Psoas muscle (tissue), 8 donors: ENCODE results near the gene HSD17B12. TPM values are rescaled to one million over a fixed set of nuclear protein-coding genes. Genes with fewer than 3 reads are reported as not detected.
A peak's percentile ranks its signal among the peaks of the same experiment; 100 is the strongest.

Experiments used
- ATAC-seq, 4 donors: fragments of 200-7000 bp; cut with Tn5 transposase; one replicate each; pipeline ENCODE4 v1.9.1; 2020; ENCODE audit warnings: moderate library complexity in 3 of 4, mild to moderate bottlenecking in 2 of 4
- DNase-seq, 2 donors: peaks; one replicate each; pipeline ENCODE4 v3.0.0-alpha.2; 2020
- H3K27ac ChIP-seq: fragments of 200-600 bp; one replicate; pipeline ENCODE4 v1.8.0; 2022
- H3K27me3 ChIP-seq, 3 donors: fragments of 200-600 bp in 1 of 3; one replicate each; pipeline versions ENCODE4 v1.6.1 to v1.8.0; 2013 to 2022; ENCODE audit warnings: low read length in 2 of 3, mild to moderate bottlenecking in 2 of 3, moderate library complexity in 1 of 3; ENCODE audit not compliant: insufficient read depth in 3 of 3
- H3K36me3 ChIP-seq, 2 donors: fragments of 200-600 bp in 1 of 2; one replicate each; pipeline versions ENCODE4 v1.6.1 to v1.8.0; 2013 to 2022; ENCODE audit warnings: low read depth in 1 of 2, mild to moderate bottlenecking in 1 of 2, moderate library complexity in 1 of 2; ENCODE audit not compliant: insufficient read depth in 1 of 2
- H3K4me1 ChIP-seq: fragments of 200-600 bp; one replicate; pipeline ENCODE4 v1.8.0; 2022
- H3K4me3 ChIP-seq: fragments of 200-600 bp; one replicate; pipeline ENCODE4 v1.8.0; 2022; ENCODE audit warnings: mild to moderate bottlenecking
- H3K9me3 ChIP-seq: fragments of 200-600 bp; one replicate; pipeline ENCODE4 v1.8.0; 2022
- CTCF ChIP-seq: fragments of 200-600 bp; IDR thresholded peaks from one replicate; pipeline ENCODE4 v1.8.0; 2022; ENCODE audit warnings: antibody characterized with exemption
- WGBS, 3 donors: extraction: QIAGEN DNeasy Blood & Tissue Kit; methylation state at CpG; one replicate each; pipeline versions ENCODE4 v1.1.6 to v1.1.7; 2013; 5-methylcytosine and 5-hydroxymethylcytosine counted together
- intact Hi-C, 2 donors: fragments of 100-400 bp; cut with DNase I; formaldehyde crosslinking; loops; one replicate each; pipeline versions ENCODE4 v1.11.0 to v1.14.2; 2022
- polyA plus RNA-seq, 3 donors: library from polyadenylated mRNA; stranded (reverse); fragments of 200-250 nt; gene quantifications; one replicate each; pipeline ENCODE4 v1.2.3, GENCODE V29; 2013
- total RNA-seq, 4 donors: library from RNA; stranded (reverse); fragmentation: NEBNext Ultra II Directional in 2 of 4; extraction: Animal tissue kit (Norgen Biotek cat#: 25700) in 2 of 4; gene quantifications; one replicate each; pipeline versions ENCODE4 v1.2.1 to v1.2.4, GENCODE V29; 2021 to 2023
- donor health status: healthy with polysubstance abuse.
- donor health status: DM: no; HTN: no; CAD: no; lungs with moderate emphysema.
- donor health status: Bipolar disorder and iron deficiency.
- donor health status: healthy.
- donor health status: DM: yes; HTN: yes; CAD: no.
- donor health status: DM: no; HTN: no; CAD: no.
- donor health status: DM: no; HTN: no; CAD: no.
- donor health status: DM: yes; HTN: yes; CAD: no.

Gene HSD17B12
- total and polyA plus RNA-seq, 7 donors: 29.2 to 82.0 (median 45.0) TPM

DNA sequence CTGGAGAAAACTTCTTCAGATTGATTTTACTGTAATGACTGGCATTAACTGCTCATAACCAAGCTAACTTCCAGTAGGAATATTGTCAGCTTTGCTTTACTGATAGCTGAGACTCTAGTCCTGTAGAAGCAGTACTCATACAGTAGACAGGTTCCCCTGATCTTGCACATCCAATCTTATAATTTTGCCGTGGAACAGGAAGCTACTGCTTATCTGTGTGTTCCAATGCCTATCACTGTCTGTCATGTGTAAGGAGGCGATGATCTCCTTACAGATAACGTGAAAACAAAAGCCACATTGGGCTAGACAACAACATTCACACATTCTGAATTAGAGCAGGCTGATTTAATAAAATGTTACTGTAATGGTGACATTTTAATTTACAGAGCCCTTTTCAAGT, 13.2 kb downstream of the HSD17B12 start:
- H3K27me3 ChIP-seq: no peaks in the 10 kb centered on the region
- no peak for TF ChIP-seq CTCF
- 83 to 88% (median 86%) methylated on average over 3 of the region's 3 CpGs for WGBS, 3 donors
- H3K4me1 ChIP-seq: peaks cover 15% of the 10 kb centered on the region
- H3K36me3 ChIP-seq: no peaks in the 10 kb centered on the region
- intact Hi-C loops: no loop called here
- DNase-seq (no peak), ATAC-seq (no peak)
- H3K27ac ChIP-seq: no peak overlapping the region
- H3K4me3 ChIP-seq: no peak overlapping the region
- H3K9me3 ChIP-seq: no peaks in the 10 kb centered on the region

DNA sequence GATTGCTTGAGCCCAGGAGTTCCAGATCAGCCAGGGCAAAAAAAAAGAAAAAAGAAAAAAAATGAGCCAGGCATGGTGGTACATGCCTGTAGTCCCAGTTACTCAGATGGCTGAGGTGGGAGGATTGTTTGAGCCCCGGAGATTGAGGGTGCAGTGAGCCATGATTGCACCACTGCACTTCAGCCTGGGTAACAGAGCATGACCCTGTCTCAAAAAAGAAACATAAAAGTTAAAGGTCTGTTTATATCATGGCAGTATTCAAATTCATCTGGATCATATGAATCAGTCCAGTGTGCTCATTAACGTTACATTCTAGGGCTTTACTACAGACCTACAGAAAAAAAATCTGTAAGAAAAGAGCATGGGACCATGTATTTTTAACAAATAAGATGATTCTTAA, 13.9 kb downstream of the HSD17B12 start:
- Histone ChIP-seq H3K36me3 (no peaks in the 10 kb centered on the region), H3K4me1 (peaks cover 13% of the 10 kb centered on the region), H3K4me3 (no peak overlapping the region), H3K27ac (no peak overlapping the region), H3K27me3 (no peaks in the 10 kb centered on the region), H3K9me3 (no peaks in the 10 kb centered on the region)
- TF ChIP-seq CTCF: no peak
- DNase-seq (no peak), ATAC-seq (no peak)
- intact Hi-C loops: no loop called here
- 95 to 96% (median 96%) methylated on average over 2 of the region's 2 CpGs for WGBS, 3 donors

DNA sequence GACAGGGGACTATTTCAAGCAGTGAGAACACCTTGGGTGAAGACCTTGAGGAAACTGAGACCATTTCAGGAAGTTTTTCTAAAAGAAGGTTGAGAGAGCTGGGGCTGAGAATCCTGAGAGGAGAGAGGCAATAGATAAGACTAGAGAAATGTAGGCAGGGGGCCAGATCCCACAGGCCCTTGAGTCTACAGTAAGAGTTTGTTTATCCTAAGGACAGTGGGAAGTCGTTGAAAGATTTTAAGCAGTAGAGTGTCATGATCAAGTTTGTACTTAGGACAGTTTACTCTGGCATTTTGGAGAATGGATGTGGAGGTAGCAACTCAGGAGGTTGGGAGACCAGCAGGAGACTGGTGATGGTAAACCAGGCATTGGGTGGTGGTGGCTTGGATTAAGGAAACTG, 17.1 kb downstream of the HSD17B12 start:
- Histone ChIP-seq H3K36me3 (no peaks in the 10 kb centered on the region), H3K9me3 (peaks cover 4% of the 10 kb centered on the region), H3K4me3 (no peak overlapping the region), H3K4me1 (peaks cover 6% of the 10 kb centered on the region), H3K27ac (no peak overlapping the region), H3K27me3 (no peaks in the 10 kb centered on the region)
- no peak for ATAC-seq
- no peak for DNase-seq
- WGBS, 3 donors: 73 to 76% (median 76%) methylated on average over 1 of the region's 1 CpG
- intact Hi-C loops: no loop called here
- TF ChIP-seq CTCF: no peak

DNA sequence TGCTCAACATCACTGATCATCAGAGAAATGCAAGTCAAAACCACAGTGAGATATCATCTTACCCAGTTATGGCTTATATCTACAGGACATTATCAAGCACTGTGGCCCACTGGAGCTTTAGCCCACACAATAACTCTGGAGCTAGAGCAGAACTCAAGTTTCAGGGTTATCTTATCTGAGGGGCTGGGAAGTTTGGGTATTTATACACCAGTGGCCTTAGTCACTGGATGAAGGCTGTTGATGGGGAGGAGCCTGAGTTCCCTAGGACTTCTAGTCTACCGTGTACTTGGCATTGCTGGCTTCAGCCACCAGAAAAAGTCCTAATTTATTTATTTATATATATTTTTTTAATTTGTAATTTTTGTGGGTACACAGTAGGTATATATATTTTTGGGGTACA, 19.3 kb downstream of the HSD17B12 start:
- Histone ChIP-seq H3K9me3 (peaks cover 4% of the 10 kb centered on the region), H3K4me3 (no peak overlapping the region), H3K36me3 (no peaks in the 10 kb centered on the region), H3K4me1 (no peaks in the 10 kb centered on the region), H3K27ac (no peak overlapping the region), H3K27me3 (no peaks in the 10 kb centered on the region)
- WGBS, 3 donors: 88 to 93% (median 92%) methylated on average over 1 of the region's 1 CpG
- peak in 1 of 4 donors; percentile 53 for ATAC-seq
- TF ChIP-seq CTCF: no peak
- no peak for DNase-seq
- intact Hi-C loops: loop anchor here in 1 of 2 donors (10.0 kb wide), 1 partner anchor 145 kb away; no protein-coding TSS in a partner anchor

DNA sequence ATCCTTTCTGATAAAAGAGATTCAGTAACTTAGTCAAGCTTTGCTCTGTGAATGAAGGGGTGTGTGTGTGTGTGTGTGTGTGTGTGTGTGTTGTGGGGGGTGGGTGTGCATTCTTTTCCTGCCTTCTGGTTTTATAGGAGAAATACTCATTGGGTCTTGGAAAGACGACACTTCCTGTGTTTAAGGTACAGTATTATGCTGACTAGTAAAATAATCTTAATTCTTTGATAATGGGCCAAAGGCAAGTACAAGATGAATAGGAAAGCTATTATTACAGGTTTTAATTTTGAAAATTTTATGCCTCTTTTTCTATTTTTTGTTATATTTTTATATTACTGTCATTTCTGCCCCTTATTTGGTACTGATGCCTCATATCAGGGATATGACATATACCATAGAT, 26.1 kb downstream of the HSD17B12 start:
- Histone ChIP-seq H3K9me3 (peaks cover 1% of the 10 kb centered on the region), H3K4me1 (no peaks in the 10 kb centered on the region), H3K36me3 (no peaks in the 10 kb centered on the region), H3K4me3 (no peak overlapping the region), H3K27me3 (no peaks in the 10 kb centered on the region), H3K27ac (no peak overlapping the region)
- 44 to 68% (median 67%) methylated on average over 1 of the region's 1 CpG for WGBS, 3 donors
- ATAC-seq (no peak), DNase-seq (no peak)
- intact Hi-C loops: loop anchor here in 1 of 2 donors (10.0 kb wide), 1 partner anchor 152 kb away; no protein-coding TSS in a partner anchor
- no peak for TF ChIP-seq CTCF
